PC-9 (cell line): Measurements from ENCODE around the gene TXNL4A. TPM values are rescaled to one million over a fixed set of nuclear protein-coding genes. Genes with fewer than 3 reads are reported as not detected.

Experiments
- BruUV-seq: library from RNA; stranded (reverse); fragments of 400-500 nt; replicated peaks from 2 replicates; lab custom pipeline; 2021; lab: Mats Ljungman, UMichigan
- CTCF ChIA-PET: fragments of 300-600 bp; sonication (Branson Sonifier 250); formaldehyde crosslinking; loops from one replicate; lab custom pipeline; 2022; ENCODE audit warnings: antibody characterized with exemption; lab: Charles Lee
- POLR2A ChIA-PET: fragments of 300-600 bp; sonication (Branson Sonifier 250); formaldehyde crosslinking; loops from one replicate; lab custom pipeline; 2022; ENCODE audit warnings: antibody characterized with exemption; ENCODE audit not compliant: unreplicated experiment; lab: Charles Lee
- DNase-seq, 2 experiments: peaks; one replicate each; pipeline versions ENCODE4 v3.0.0 to v3.0.0-alpha.2; 2015 to 2022; ENCODE audit warnings: mixed read lengths in 1 of 2
- H2AFZ ChIP-seq: fragments of 200-600 bp; sonication (generic); 2 replicates; pipeline ENCODE4 v1.8.1; 2017; ENCODE audit warnings: antibody characterized with exemption
- H3F3A ChIP-seq: fragments of 200-600 bp; sonication (generic); 2 replicates; pipeline ENCODE4 v1.8.1; 2017; ENCODE audit warnings: antibody characterized with exemption, mild to moderate bottlenecking, low read depth; ENCODE audit not compliant: insufficient read depth
- H3K27ac ChIP-seq: fragments of 200-600 bp; sonication (generic); 2 replicates; pipeline ENCODE4 v1.6.1; 2016; ENCODE audit warnings: mixed run types
- H3K27me3 ChIP-seq: fragments of 200-600 bp; sonication (generic); 2 replicates; pipeline ENCODE4 v1.6.1; 2016; ENCODE audit warnings: low read depth, mixed run types; ENCODE audit not compliant: insufficient read depth
- H3K36me3 ChIP-seq: fragments of 200-600 bp; sonication (generic); 2 replicates; pipeline ENCODE4 v1.6.1; 2016; ENCODE audit warnings: low read depth, mixed run types
- H3K4me1 ChIP-seq: fragments of 200-600 bp; sonication (generic); replicated peaks from 2 replicates; pipeline ENCODE4 v1.6.1; 2016; ENCODE audit warnings: mixed run types; ENCODE audit not compliant: insufficient read depth
- H3K4me2 ChIP-seq: fragments of 200-600 bp; sonication (generic); 2 replicates; pipeline ENCODE4 v1.6.1; 2017; ENCODE audit warnings: mixed run types
- H3K4me3 ChIP-seq: fragments of 200-600 bp; sonication (generic); 2 replicates; pipeline ENCODE4 v1.6.1; 2016; ENCODE audit warnings: mixed run types
- H3K79me2 ChIP-seq: fragments of 200-600 bp; sonication (generic); 2 replicates; pipeline ENCODE4 v1.6.1; 2017; ENCODE audit warnings: low read depth, mixed run types
- H3K9me2 ChIP-seq: fragments of 200-600 bp; sonication (generic); 2 replicates; pipeline ENCODE4 v1.8.1; 2017; ENCODE audit warnings: mild to moderate bottlenecking; ENCODE audit not compliant: insufficient read depth
- H3K9me3 ChIP-seq: fragments of 200-600 bp; sonication (generic); 2 replicates; pipeline ENCODE4 v1.8.1; 2016; ENCODE audit warnings: low read depth; ENCODE audit not compliant: insufficient read depth
- H4K20me1 ChIP-seq: fragments of 200-600 bp; sonication (generic); 2 replicates; pipeline ENCODE4 v1.8.1; 2017; ENCODE audit not compliant: insufficient read depth
- EZH2 ChIP-seq: fragments of 200-600 bp; sonication (generic); IDR thresholded peaks from 2 replicates; pipeline ENCODE4 v1.8.0; 2017; ENCODE audit warnings: antibody characterized with exemption, low read depth
- intact Hi-C: fragments of 100-400 bp; cut with micrococcal nuclease; formaldehyde crosslinking; loops from one replicate; pipeline ENCODE4 v1.10.0; 2022; ENCODE audit not compliant: unreplicated experiment
- total RNA-seq: library from RNA; stranded (reverse); gene quantifications from 2 replicates; pipeline ENCODE4 v1.2.3, GENCODE V29; 2021
- TF ChIP-seq, protein P1 (sequence below): fragments of 200-600 bp; sonication (generic); conservative IDR thresholded peaks from 2 replicates; pipeline ENCODE4 v1.6.1; 2017; ENCODE audit warnings: mixed run types, antibody characterized with exemption, mild to moderate bottlenecking, moderate library complexity

Gene TXNL4A
- total RNA-seq, 1 experiment from 2014 or later, result 106 TPM

DNA sequence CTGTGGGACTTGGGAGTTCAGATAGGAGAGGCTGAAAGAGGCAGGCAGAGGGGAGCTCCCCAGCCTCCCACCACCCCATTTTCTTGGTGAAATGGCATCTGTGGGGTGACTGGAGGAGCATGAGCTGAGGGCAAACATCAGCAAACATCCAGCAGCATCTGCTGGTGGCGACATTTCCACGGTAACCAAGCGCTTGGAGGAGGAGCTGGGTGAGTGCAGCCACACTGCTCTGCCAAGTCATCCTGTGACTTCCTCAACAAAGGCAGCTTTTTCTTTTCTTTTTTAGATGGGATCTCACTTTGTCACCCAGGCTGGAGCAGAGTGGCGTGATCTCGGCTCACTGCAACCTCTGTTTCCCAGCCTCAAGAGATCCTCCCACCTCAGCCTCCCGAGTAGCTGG lies 5.6 kb downstream of the TXNL4A start:
- H3K36me3 ChIP-seq, result peaks cover 31% of the 10 kb centered on the region; the same call in 1 of the 2 replicates
- BruUV-seq, result no TSS peak
- DNase-seq, result no peak
- peaks cover 100% of the 10 kb centered on the region for H4K20me1 ChIP-seq
- H3K4me3 ChIP-seq, result no peak overlapping the region
- H3K79me2 ChIP-seq, result peaks cover 100% of the 10 kb centered on the region
- no peak overlapping the region for H2AFZ ChIP-seq
- H3K9me2 ChIP-seq, result no peaks in the 10 kb centered on the region
- H3F3A ChIP-seq, result 0 out of 2 replicates have a peak, but pooled peaks cover 4% of the 10 kb centered on the region
- TF ChIP-seq EZH2, result no peak
- TF ChIP-seq, protein P1, sequence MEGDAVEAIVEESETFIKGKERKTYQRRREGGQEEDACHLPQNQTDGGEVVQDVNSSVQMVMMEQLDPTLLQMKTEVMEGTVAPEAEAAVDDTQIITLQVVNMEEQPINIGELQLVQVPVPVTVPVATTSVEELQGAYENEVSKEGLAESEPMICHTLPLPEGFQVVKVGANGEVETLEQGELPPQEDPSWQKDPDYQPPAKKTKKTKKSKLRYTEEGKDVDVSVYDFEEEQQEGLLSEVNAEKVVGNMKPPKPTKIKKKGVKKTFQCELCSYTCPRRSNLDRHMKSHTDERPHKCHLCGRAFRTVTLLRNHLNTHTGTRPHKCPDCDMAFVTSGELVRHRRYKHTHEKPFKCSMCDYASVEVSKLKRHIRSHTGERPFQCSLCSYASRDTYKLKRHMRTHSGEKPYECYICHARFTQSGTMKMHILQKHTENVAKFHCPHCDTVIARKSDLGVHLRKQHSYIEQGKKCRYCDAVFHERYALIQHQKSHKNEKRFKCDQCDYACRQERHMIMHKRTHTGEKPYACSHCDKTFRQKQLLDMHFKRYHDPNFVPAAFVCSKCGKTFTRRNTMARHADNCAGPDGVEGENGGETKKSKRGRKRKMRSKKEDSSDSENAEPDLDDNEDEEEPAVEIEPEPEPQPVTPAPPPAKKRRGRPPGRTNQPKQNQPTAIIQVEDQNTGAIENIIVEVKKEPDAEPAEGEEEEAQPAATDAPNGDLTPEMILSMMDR, result no peak
- no peaks in the 10 kb centered on the region for H3K27me3 ChIP-seq
- ChIA-PET POLR2A (no interaction called here), CTCF (no interaction called here)
- intact Hi-C loops, result no loop called here
- peaks cover 17% of the 10 kb centered on the region for H3K4me1 ChIP-seq
- no peak overlapping the region for H3K4me2 ChIP-seq
- H3K27ac ChIP-seq, result no peak overlapping the region
- no peaks in the 10 kb centered on the region for H3K9me3 ChIP-seq

DNA sequence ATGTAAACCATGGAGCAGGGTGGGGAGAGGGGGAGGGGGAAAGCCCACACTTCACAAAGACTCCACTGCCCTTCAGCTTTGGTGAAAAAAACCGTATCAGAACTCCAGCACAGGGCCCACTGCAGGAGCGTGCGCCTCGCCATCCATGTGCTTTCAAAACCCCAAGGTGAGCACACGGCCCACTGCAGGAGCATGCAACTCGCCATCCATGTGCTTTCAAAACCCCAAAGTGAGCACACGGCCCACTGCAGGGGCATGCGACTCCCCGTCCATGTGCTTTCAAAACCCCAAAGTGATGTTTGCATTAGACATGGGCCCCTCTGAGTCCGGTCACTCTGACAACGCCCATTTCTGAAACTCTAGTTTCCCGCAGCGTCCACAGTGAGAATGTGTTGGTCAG lies 7.8 kb downstream of the TXNL4A start:
- TF ChIP-seq EZH2, result no peak
- TF ChIP-seq, protein P1, result no peak
- CTCF ChIA-PET, result no interaction called here

DNA sequence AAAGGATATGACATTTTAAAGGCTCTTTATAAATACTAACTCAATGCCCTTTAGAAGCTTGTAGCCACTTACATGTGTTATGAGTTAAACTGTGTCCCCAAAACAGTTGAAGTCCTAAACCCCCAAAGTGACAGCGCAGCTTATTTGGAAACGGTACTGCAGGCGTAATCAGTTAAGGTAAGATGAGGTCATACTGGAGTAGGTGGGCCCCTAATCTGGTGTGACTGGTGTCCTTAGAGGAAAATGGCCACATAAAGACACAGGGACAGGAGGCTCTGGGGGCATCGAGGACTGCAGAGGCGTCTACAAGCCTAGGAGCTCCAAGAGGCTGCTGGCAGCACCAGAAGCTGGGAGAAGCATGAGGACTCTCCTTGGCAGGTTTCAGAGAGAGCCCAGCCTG lies 8.5 kb downstream of the TXNL4A start:
- Histone ChIP-seq H4K20me1 (peaks cover 100% of the 10 kb centered on the region), H3K79me2 (peaks cover 100% of the 10 kb centered on the region)
- BruUV-seq, result no TSS peak

More for the DNA sequence above, 7.8 kb downstream of the TXNL4A start:
- intact Hi-C loops, result no loop called here
- Histone ChIP-seq H3K4me1 (0 out of 2 replicates have a peak, but pooled peaks cover 4% of the 10 kb centered on the region), H3K4me3 (no peak overlapping the region), H4K20me1 (peaks cover 100% of the 10 kb centered on the region), H3K9me2 (no peaks in the 10 kb centered on the region), H3K9me3 (no peaks in the 10 kb centered on the region), H3K36me3 (peaks cover 36% of the 10 kb centered on the region), H3F3A (peaks cover 6% of the 10 kb centered on the region; the same call in 1 of the 2 replicates), H3K27ac (no peak overlapping the region), H3K27me3 (no peaks in the 10 kb centered on the region), H2AFZ (no peak overlapping the region), H3K79me2 (peaks cover 100% of the 10 kb centered on the region), H3K4me2 (no peak overlapping the region)
- no peak for DNase-seq
- POLR2A ChIA-PET, result no interaction called here
- no TSS peak for BruUV-seq

More for the DNA sequence above, 8.5 kb downstream of the TXNL4A start:
- no peak overlapping the region for H3K4me3 ChIP-seq
- no peak overlapping the region for H3K4me2 ChIP-seq
- H3F3A ChIP-seq, result peaks cover 5% of the 10 kb centered on the region; the same call in 1 of the 2 replicates
- intact Hi-C loops, result no loop called here
- no peak for DNase-seq
- H3K9me3 ChIP-seq, result no peaks in the 10 kb centered on the region
- H3K36me3 ChIP-seq, result peaks cover 28% of the 10 kb centered on the region
- ChIA-PET POLR2A (no interaction called here), CTCF (no interaction called here)
- H3K27ac ChIP-seq, result no peak overlapping the region
- 0 out of 2 replicates have a peak, but pooled peaks cover 4% of the 10 kb centered on the region for H3K4me1 ChIP-seq
- H2AFZ ChIP-seq, result no peak overlapping the region
- H3K9me2 ChIP-seq, result no peaks in the 10 kb centered on the region
- no peaks in the 10 kb centered on the region for H3K27me3 ChIP-seq
- no peak for TF ChIP-seq EZH2
- TF ChIP-seq, protein P1, result no peak
